ENCODE data around the gene ZDHHC12.
A peak's percentile ranks its signal among the peaks of the same experiment; 100 is the strongest.

ZDHHC12 gene

DNA sequence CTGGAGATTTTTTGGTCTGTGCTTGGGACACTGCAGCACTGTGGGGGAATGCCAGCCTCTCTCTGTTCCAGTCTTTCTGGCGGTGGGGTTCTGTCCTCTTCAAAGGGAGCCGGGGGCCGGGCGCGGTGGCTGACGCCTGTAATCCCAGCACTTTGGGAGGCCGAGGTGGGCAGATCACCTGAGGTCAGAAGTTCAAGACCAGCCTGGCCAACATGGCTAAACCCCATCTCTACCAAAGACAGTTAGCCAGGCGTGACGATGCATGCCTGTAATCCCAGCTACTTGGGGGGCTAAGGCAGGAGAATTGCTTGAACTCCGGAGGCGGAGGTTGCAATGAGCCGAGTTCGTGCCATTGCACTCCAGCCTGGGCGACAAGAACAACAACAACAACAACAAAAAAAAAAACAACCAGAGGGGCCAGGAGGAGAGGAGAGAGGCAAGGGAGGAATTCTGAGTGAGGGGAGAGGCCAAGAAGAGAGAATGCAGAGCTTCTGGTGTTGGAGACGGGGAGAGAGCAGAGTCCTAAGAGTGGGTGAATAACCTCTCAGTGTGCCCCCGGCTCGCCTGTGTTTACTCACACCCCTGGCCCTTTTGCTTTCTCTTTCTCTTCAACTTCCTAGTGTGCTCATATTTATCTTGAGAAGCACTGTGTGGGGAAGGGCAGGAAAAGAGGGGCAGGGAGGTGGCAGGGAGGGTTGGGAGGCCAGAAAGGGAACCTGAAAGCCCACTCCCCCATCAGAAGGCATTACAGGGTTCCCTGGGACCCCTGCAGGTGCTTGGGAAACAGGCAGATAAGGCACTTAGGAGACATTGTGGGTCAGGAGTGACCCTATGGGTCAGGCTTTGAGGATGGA lies 38.1 kb downstream of the ZDHHC12 start:
- DNase-seq = no peak

GRCh38 chr9:128684325-128685199 lies 39.4 kb downstream of the ZDHHC12 start:
- peak; percentile 74 for DNase-seq

- DNase-seq = no peak
These were observed 39.9 kb downstream of the ZDHHC12 start for GRCh38 chr9:128684065-128684324.

GRCh38 chr9:128683340-128684064 lies 40.4 kb downstream of the ZDHHC12 start:
- peak; percentile 55 for DNase-seq

GRCh38 chr9:128677794-128678193 lies 46.1 kb downstream of the ZDHHC12 start:
- no peak for DNase-seq

DNA sequence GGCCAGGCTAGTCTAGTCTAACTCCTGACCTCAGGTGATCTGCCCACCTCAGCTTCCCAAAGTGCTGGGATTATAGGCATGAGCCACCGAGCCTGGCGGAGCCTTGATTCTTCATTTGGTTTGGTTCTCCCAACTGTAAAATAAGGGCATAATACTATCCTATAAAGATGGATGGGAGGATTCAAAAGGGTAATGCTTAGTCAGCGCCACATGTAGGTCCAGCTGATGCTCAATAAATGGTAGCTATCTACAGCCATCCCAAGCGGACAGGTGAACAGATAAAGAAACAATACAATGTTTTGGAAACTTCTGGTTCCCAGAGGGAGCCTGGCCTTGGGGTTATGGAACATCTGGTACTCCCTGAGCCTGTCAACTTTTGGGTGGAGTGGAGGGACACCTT lies 48.5 kb downstream of the ZDHHC12 start:
- no peak for DNase-seq

All from fibroblast of upper back skin (primary cell).